ENCODE results near the gene SMARCD2.

SMARCD2 gene

DNA sequence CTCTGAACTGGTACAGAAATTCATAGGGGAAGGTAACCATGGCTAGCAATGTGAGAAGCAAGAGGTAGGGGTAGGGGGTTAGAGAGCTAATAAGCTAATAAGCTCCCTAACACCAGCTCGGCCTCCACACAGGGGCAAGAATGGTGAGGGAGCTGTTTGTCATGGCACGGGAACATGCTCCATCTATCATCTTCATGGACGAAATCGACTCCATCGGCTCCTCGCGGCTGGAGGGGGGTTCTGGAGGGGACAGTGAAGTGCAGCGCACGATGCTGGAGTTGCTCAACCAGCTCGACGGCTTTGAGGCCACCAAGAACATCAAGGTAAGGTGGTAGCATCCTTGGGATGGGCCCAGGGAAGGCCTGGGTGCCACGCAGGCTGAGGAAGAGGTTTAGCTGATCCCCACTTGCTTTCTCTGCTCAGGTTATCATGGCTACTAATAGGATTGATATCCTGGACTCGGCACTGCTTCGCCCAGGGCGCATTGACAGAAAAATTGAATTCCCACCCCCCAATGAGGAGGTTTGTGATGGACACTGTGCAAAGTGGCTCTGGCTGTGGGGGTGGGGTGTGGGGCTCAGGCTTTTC is 11.5 kb downstream of the SMARCD2 start:
- no peak for DNase-seq

DNA sequence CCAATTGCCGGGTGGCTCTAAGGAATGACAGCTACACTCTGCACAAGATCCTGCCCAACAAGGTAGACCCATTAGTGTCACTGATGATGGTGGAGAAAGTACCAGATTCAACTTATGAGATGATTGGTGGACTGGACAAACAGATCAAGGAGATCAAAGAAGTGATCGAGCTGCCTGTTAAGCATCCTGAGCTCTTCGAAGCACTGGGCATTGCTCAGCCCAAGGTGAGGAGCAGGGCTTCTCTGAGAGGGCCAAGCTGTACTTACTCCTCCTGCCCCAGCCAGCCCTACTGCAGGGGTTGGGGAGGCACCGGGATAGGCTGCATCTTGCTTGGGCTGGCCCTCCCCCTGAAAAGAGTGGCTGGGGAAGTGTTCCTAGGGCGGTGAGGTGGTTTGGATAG is 12.2 kb downstream of the SMARCD2 start:
- DNase-seq = no peak

DNA sequence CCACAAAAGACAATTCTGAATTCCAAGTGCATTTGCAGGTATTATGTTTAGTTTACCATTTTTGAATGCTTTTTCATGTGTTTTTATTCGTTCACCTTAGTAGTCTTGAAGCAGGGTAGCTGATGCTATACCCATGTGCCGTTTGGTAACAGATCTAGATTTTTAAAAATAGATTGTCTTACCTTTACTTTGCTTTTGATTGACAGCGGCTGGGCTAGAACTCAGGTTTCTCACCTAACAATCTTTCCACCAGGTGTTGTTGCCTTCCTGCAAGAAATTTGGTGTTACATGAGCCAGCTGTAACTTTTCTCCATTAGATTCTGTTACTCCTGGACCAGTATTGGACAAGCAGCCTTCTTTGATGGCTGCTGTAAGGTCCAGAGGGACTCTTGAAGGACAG is 13.5 kb downstream of the SMARCD2 start:
- no peak for DNase-seq

DNA sequence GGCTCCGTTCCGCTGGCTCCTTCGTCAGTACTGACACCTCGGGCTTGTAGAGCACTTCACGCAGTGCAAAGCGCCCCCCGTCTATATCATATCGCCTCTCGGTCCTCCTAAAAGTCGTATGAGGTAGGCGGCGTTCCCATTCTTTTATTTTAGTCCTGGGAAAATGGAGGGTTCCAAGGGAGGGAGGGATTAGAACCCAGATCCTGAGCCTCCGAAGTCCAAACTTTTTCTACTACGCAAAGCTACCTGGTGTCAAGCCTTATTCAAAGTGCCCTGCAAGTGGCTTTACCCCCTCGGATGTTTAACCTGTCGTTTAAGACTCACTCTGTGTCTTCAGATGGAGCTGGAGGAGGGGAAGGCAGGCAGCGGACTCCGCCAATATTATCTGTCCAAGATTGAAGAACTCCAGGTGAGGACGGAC is 14.7 kb downstream of the SMARCD2 start:
- no peak for DNase-seq

DNA sequence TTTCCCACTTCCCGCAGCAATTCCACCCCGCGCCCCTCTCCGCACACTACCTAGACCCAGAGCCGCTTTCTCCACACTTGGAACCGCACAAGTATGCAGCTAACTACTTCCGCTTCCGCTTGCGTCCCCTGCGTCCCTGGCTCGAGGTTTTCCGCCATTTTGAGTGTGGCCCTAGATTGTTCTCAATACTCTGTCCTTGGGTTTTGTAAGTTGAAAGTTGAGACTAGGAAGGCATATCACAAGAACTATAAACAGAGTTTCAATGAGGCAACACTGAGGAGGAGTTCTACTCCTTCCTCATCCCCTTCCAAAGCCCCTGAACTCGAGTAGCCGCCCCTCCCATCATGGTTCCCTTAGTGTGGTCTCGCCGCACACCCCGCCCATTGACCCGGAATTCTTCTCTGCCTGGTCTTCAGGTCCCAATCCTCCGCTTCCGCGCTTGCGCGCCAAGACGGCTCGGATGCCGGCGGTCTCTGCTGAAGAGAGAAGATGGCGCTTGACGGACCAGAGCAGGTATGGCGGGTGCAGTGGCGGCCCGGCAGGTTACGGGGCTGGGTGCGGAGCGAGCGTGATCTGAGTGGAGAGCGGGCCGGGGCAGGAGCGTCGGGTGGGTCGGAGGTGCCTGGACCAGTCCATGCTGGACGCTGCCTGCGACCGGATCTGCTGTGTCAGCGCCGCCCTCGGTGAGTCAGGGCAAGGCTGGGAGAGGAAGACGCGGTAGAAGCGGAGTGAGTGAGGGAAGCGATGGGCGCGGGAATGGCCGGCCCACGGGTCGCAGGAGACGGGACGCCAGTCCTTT is 15.3 kb downstream of the SMARCD2 start, which contains the start of the genes FTSJ3 and PSMC5:
Gene FTSJ3, minus strand, starts transcription at position 662 of the 799 bp plus-strand sequence. CDS start 761 bp downstream, outside the sequence.
Gene PSMC5, plus strand, starts transcription at position 430 of the 799 bp plus-strand sequence. Its CDS starts 60 bp downstream, at position 490.
- DNase-seq = peak; percentile 84

DNA sequence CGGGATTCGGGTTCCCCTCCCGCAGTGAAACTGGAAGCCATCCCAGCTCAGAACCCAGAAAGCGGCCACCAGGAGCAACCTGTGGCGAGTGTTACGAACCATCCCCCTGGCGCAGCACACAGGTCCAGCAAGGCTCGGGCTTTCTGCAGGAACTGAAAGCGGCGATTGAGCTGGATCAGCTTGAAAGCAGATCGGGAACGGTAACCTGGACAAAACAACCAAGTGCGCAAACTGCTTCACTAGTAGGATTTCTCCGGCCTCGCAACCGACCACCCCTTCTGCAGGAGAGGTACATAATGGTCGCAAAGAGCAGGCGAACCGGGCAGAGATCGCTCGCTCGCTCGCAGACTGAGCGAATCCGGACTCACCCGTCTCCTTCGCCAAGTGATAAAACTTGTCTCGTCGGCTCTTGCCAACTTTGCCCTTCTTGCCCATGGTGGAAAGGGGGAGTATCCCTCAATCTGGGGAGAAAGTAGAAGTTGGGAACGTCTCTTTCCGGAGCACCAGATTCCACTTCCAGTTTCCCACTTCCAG is 15.9 kb downstream of the SMARCD2 start:
- no peak for DNase-seq

DNA sequence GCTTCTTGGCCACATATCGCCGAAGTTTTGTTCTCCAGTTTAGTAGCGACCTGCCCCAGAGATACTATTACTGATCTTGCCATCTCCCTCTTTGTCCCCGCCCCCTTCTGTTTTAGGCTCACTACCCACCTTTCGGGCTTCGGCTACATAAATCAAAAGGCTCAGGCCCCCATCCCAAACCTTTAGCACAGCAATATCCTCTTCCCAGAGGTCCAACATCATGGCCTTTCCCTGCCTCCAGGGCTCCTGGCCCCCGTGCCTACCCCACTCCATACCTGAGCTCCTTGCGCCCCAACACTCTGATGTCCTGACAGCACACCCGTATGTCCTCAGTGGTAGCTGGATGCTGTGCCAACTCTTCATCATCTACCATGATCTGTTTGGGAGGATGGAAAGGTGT is 18.1 kb downstream of the SMARCD2 start:
- no peak for DNase-seq

DNA sequence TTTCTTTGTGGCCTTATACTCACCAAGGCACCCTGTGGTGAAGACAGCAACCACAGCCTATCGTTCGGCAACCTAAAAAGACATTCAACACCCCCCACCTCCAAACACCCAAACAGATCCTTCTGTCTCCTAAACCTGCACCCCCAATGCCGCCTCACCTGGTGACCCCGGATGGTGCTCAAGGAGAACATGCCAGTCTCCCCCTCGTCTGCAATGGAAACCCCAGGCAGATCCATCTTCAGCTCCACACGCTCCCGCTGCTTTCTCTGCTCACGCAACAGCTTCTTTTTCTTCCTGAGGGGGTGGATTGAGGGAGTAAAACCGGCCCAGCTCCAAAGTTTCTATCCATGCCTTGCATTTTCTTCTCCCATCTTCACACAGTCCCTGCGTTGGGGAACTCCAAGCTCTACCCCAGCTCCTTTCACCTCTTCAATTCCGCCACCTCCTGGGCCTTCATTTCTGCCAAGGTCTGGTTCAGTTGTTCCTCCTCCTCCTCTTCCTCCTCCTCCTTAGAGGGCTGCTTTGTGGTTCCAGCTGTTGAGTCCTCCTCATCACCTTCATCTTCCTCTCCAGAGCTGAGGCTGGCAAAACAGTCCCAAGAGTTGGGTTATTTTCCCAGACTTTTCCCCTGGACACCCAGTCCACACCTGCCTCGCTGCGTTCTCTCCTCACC is 18.7 kb downstream of the SMARCD2 start:
- no peak for DNase-seq

DNA sequence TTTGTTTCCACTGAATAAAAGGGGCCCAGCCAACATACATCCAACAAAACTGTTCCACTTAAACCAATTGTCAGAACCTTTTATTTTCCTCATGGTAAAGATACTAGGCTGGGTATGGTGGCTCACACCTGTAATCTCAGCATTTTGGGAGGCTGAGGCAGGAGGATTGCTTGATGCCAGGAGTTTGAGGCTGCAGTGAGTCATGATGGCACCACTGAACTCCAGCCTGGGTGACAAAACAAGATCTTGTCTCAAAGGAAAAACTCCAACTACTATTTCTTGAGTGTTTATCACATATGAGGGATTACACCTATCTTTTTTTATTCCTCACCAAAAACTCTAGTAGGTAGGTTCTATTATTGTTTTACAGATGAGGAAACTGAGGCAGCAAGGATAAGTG is 19.9 kb downstream of the SMARCD2 start:
- DNase-seq = no peak

DNA sequence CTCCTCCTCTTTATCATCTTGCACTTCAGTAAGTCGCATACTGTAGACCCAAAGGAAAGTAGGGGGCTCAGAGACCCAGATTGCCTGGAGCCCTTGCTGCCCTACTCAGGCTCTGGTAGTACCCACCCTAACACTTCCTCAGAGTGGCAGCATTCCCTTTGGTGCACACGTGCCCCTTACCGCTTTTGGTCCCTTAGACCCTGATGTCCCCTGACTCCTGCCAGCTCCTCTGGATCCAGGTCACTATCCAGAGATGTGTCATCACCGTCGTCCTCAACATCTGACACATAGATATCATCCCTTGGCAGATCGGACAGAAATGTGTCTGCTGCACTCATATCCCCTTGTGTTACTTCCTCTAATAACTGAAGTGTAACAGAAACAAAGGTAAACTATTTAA is 20.7 kb downstream of the SMARCD2 start:
- DNase-seq = no peak

DNA sequence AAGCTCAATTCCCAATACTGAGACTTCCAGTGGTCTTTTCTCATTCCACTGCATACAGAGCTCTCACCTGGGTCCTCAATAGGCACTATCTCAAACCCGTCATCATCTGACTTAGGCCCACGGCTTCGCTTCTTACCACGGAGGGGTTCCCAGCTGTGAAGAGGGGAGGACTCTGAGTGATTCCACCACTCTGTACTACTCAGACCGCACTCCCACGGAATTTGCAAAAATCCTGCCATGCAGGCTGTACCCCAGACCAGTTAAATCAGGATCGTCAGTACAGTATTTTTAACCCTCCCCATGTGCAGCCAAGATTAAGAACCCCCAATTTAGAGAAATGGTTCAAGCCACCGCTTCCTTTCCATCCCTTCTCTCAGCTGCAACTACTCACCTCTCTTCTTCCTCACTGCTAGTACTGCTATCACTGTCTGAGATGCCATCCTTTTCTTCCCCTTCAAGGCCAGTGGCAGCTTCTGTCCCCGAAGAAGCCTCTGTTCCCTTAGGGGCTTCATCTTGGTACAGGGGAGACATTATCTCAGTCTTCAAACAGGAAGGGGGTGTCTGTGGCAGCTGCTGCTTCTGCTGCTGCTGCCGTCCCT is 21.4 kb downstream of the SMARCD2 start:
- no peak for DNase-seq

DNA sequence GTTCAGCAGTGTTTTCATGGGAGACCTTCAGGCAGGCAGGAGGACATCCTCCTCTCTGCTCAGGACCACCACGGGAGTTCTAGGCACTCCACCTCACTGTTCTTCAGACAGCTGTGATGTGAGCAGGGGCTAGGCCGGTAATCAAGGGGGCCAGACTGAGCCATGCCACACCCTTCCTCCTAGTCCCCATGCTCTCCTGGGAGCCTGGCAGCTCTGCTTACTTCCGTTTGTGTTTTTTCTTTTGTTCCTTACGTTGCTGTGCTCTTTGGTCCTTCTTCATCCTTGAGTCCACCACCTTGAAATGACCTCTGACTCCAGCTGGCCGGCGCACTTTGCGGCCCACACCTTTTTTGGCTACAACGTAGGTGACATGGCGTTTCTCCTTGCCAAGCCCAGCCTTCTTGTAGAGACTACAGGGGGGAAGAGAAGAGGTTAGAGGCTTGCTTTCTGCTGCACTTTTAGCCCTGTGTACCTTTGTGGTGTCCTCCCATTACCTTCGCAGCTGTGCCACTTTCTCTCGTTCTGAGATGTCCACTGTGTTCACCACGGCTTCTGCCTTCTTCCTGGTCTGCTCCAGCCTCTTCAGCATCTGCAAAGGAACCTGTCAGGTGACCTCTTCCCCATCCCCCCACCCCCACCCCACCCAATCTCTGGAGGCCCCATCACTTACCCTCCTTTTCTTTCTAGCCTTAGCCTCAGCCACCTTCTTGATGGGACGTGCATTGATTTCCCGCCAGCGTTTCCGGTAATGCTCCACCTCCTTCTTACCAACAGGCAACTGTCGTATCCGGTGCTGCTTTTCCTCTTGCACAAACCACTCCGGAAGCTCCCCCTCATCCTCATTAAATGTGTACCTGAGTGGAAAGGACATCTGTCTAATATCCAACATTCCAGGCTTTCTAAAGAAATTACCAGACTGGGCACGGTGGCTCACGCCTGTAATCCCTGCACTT is 22.6 kb downstream of the SMARCD2 start:
- no peak for DNase-seq

DNA sequence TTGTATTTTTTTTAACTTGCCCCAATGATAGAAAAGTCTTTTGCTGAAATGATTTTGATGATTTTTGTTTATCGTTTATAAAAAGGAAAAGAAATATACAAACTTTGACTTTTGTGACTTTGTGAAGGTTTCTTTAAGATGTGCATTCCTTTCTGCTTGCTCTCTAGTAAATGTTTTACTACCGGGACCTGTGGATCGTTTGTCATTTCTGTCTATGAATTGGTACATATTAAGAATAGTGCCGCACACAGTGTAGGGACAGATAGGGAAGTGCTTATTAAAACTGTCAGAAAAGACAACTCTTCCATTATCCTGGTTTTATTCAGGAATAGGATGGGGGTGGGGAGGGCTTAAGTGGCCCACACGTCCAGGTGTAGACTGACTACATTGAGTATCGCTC is 23.4 kb downstream of the SMARCD2 start:
- DNase-seq = no peak

DNA sequence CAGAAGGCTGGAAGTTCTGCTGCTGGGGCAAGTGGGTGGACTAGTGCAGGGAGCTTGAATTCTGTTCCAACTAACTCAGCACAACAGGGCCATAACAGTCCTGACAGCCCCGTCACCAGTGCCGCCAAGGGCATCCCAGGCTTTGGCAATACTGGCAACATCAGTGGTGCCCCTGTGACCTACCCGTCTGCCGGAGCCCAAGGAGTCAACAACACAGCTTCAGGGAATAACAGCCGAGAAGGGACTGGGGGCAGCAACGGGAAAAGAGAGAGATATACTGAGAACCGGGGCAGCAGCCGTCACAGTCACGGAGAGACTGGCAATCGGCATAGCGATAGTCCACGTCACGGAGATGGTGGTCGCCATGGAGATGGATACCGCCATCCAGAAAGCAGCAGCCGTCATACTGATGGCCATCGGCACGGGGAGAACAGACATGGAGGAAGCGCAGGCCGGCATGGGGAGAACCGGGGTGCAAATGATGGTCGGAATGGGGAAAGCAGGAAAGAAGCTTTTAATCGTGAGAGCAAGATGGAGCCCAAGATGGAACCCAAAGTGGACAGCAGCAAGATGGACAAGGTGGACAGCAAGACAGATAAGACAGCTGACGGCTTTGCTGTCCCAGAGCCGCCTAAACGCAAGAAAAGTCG is 24.6 kb downstream of the SMARCD2 start:
- no peak for DNase-seq

DNA sequence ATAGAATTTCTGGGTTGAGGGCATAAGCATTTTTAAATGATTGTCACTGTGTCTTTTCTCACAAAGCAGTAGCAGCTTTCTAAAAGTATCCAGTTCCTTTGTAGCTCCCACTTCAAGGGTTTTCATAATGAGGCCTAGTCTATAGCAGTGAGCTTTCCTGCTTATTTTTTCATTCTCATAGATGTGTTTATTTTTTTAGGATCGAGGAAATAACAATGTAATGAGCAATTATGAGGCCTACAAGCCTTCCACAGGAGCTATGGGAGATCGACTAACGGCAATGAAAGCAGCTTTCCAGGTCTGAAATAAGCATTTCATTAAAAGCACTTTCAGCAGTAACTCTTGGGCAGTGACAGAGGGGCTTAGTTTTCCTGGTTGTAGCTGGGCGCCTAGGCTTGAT is 25.8 kb downstream of the SMARCD2 start:
- no peak for DNase-seq

DNA sequence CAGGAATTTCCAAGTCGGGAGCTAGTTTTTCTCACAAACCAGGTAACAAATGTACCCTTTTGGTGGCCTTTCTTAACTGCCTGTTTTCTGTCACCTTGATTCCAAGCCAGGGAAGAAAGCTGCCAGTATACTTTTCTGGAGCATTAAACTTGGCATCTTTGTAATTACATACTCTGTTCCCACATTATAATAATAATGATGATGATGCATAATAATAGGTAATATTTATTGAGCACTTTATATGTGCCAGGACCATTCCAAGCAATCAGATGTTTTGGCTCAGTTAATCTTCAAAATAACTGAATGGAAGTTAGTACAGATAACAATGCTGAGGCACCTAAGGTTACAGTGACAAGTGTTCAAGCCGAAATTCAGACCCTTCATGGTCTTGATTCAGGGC is 26.4 kb downstream of the SMARCD2 start:
- DNase-seq = no peak

DNA sequence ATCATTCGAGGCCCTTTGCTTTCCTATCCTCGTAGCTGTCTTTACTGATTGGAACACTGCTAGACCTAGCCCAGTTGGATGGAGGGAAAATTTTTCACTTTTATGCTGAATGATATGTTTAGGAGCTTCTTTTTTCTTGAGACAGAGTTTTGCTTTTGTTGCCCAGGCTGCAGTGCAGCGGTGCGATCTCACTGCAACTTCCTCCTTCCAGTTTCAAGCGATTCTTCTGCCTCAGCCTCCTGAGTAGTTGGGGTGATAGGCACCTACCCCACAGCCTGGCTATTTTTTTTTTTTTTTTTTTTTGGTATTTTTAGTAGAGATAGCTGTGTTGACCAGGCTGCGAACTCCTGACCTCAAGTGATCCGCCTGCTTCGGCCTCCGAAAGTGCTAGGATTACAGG is 32.5 kb downstream of the SMARCD2 start:
- DNase-seq = no peak

DNA sequence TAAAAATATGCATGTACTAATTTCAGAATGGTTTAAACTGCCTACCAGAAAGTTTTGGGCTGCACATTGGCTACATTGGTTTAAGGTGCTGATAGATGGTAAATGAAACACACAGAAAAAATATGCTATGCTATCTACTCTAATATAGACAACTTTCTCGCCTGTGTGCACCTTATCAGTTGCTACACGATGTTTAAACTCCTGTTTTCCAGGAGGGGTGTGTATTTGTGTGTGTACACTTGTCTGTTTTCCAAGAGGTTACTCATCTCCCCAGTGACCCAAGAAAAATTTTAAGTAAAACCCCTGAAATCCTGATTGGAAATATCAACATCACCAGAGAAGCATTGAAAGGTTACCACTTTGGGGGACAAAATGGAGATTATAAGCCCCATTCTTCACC is 36.9 kb downstream of the SMARCD2 start:
- no peak for DNase-seq

DNA sequence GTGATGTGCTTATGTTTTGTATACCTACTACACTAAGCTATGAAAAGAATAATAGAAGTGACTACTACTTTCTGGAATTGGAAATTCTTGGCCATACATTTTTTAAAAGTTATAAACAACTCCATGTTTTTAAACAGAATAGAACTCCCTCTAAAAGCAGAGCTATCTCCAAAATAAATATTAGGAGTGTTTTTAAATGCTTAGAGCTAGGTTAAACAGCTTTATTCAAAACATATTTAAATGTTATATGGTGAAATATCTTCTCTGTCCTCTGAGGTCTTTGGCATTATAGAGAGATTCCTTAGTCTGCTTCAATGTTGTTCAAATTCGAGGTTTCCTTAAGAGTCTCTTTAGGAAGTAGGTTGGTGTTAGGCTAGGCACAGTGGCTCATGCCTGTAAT is 38.2 kb downstream of the SMARCD2 start:
- no peak for DNase-seq

DNA sequence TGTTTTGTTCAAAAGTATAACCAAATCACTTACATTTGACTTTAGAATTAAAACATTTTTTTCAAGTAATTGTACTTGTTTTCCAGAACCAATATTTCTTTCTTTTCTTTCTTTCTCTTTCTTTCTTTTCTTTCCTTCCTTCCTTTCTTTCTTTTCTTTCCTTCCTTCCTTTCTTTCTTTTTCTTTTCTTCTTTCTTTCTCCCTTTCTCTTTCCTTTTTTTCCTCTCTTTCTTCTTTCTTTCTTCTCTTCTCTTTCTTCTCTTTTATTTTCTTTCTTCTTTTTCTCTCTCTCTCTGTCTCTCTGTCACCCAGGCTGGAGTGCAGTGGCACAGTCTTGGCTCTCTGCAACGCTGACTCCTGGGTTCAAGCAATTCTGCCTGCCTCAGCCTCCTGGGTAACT is 41.7 kb downstream of the SMARCD2 start:
- no peak for DNase-seq

DNA sequence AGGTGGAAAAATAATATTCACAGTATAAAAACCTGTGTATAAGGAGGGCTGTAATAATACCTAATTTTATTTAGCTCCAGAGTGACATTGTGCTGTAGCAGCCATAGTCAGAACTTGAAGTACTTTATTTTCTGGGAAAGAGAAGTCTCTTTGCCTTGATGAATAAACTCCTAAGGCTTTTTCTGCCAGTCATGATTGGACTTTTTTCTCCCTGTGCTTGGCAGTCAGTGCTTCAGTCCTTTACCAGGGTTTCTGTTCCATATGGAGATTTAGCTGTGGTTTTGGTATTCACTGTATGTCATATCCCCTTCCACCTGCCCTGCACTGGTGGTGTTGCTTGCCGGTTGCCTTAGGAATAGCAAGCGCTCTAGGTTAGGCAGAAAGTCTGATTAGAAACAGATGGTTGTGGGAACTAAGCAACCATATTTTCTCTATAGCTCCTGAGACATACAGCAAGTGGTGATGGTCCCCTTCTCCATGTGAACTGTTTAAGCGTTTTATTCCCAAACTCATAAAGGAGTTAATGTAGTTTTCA is 43.8 kb downstream of the SMARCD2 start:
- DNase-seq = no peak

Measured in NCI-H1417 treated with DMSO at 0.1 percent for 48 hours (cell line).